MCF 10A (cell line): ENCODE measurements around the gene C4orf50. TPM values are rescaled to one million over a fixed set of nuclear protein-coding genes. Genes with fewer than 3 reads are reported as not detected.

ENCODE experiments used
- BruUV-seq: library from RNA; stranded (reverse); fragments of 400-500 nt; replicated peaks from 2 replicates; lab custom pipeline; 2021; lab: Mats Ljungman, UMichigan
- CTCF ChIA-PET: fragments of 300-600 bp; sonication (Branson Sonifier 250); formaldehyde crosslinking; extraction: SDS; loops from one replicate; lab custom pipeline; 2021; ENCODE audit warnings: antibody characterized with exemption, inconsistent platforms; lab: Yijun Ruan, JAX
- POLR2A ChIA-PET: fragments of 300-600, 350-650 bp; sonication (Branson Sonifier 250); formaldehyde crosslinking; extraction: SDS; loops from one replicate; lab custom pipeline; 2020; ENCODE audit warnings: antibody characterized with exemption, inconsistent platforms; lab: Yijun Ruan, JAX
- DNase-seq: peaks from one replicate; pipeline ENCODE4 v3.0.0-alpha.2; 2018; ENCODE audit not compliant: unreplicated experiment
- H3K27ac Mint-ChIP-seq: one replicate; pipeline ENCODE4 v1.8.0; 2022; ENCODE audit warnings: mild to moderate bottlenecking, low read depth, mixed read lengths; ENCODE audit not compliant: unreplicated experiment
- H3K27me3 Mint-ChIP-seq: one replicate; pipeline ENCODE4 v1.8.0; 2022; ENCODE audit warnings: mixed read lengths; ENCODE audit not compliant: insufficient read depth, unreplicated experiment
- H3K36me3 Mint-ChIP-seq: one replicate; pipeline ENCODE4 v1.8.0; 2022; ENCODE audit warnings: mild to moderate bottlenecking, moderate library complexity, mixed read lengths; ENCODE audit not compliant: insufficient read depth, unreplicated experiment
- H3K4me1 Mint-ChIP-seq: one replicate; pipeline ENCODE4 v1.8.0; 2022; ENCODE audit warnings: mixed read lengths; ENCODE audit not compliant: insufficient read depth, unreplicated experiment
- H3K4me3 Mint-ChIP-seq: one replicate; pipeline ENCODE4 v1.8.0; 2022; ENCODE audit warnings: mild to moderate bottlenecking, moderate library complexity, mixed read lengths; ENCODE audit not compliant: unreplicated experiment
- H3K9me3 Mint-ChIP-seq: one replicate; pipeline ENCODE4 v1.8.0; 2022; ENCODE audit warnings: mixed read lengths; ENCODE audit not compliant: unreplicated experiment
- intact Hi-C: fragments of 100-400 bp; cut with micrococcal nuclease; formaldehyde crosslinking; loops from 2 replicates; pipeline ENCODE4 v1.14.1; 2022
- total RNA-seq: library from RNA; stranded (reverse); gene quantifications from 2 replicates; pipeline ENCODE4 v1.2.3, GENCODE V29; 2022
- TF ChIP-seq, protein P1 (sequence below): fragments of 200-600 bp; IDR thresholded peaks from one replicate; pipeline ENCODE4 v1.8.0; 2022; ENCODE audit warnings: antibody characterized with exemption, mild to moderate bottlenecking; ENCODE audit not compliant: unreplicated experiment

Gene C4orf50
- total RNA-seq, 1 experiment from 2014 or later: not detected

GRCh38 chr4:5959211-5959982 lies 58.8 kb downstream of the C4orf50 start:
- Mint-ChIP-seq H3K27ac (no peak overlapping the region), H3K4me3 (no peak overlapping the region), H3K36me3 (no peaks in the 10 kb centered on the region), H3K4me1 (no peaks in the 10 kb centered on the region), H3K9me3 (no peaks in the 10 kb centered on the region), H3K27me3 (no peaks in the 10 kb centered on the region)
- BruUV-seq: no TSS peak
- TF ChIP-seq, protein P1, sequence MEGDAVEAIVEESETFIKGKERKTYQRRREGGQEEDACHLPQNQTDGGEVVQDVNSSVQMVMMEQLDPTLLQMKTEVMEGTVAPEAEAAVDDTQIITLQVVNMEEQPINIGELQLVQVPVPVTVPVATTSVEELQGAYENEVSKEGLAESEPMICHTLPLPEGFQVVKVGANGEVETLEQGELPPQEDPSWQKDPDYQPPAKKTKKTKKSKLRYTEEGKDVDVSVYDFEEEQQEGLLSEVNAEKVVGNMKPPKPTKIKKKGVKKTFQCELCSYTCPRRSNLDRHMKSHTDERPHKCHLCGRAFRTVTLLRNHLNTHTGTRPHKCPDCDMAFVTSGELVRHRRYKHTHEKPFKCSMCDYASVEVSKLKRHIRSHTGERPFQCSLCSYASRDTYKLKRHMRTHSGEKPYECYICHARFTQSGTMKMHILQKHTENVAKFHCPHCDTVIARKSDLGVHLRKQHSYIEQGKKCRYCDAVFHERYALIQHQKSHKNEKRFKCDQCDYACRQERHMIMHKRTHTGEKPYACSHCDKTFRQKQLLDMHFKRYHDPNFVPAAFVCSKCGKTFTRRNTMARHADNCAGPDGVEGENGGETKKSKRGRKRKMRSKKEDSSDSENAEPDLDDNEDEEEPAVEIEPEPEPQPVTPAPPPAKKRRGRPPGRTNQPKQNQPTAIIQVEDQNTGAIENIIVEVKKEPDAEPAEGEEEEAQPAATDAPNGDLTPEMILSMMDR: no peak
- DNase-seq: no peak
- ChIA-PET POLR2A (no interaction called here), CTCF (interaction anchor here (0.5 to 0.7 kb wide), 2 partner anchors 130 to 471 kb away, joined by 3 to 4 read pairs; no protein-coding TSS in a partner anchor)
- intact Hi-C loops: no loop called here

DNA sequence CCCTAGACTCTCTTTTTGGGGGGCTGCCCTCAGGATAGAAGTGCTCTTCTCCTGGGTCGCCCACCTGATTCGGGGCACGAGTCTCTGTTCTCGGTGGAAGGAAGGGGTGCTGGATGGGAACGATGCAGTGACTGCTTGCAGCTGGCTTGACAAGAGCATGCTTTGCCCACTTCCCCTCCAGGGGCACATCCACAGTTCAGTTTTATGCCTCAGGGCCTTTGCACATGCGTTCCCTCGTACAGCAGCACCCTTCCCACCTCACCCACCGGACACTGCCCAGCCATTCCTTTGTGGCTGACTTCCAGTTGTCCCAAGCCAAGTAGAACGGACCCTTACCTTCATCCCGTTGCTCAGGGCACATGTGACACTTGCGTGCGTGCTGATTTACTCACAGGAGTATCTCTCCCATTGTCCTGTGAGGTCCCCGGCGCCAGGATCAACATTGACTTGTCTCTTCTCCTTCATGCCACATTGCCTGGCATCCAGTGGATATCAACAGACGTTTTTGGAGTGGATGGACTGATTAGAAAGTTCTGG lies 60.0 kb downstream of the C4orf50 start:
- Mint-ChIP-seq H3K4me3 (no peak overlapping the region), H3K27ac (no peak overlapping the region), H3K36me3 (no peaks in the 10 kb centered on the region), H3K4me1 (no peaks in the 10 kb centered on the region), H3K9me3 (no peaks in the 10 kb centered on the region), H3K27me3 (no peaks in the 10 kb centered on the region)
- no peak for DNase-seq
- no TSS peak for BruUV-seq
- intact Hi-C loops: no loop called here
- ChIA-PET CTCF (interaction anchor here (0.6 kb wide), 1 partner anchor 1723 kb away, joined by 3 read pairs; no protein-coding TSS in a partner anchor), POLR2A (no interaction called here)
- TF ChIP-seq, protein P1: no peak

GRCh38 chr4:5957076-5957475 lies 61.2 kb downstream of the C4orf50 start:
- no peaks in the 10 kb centered on the region for H3K4me1 Mint-ChIP-seq
- TF ChIP-seq, protein P1: no peak
- intact Hi-C loops: no loop called here
- peaks cover 3% of the 10 kb centered on the region for H3K9me3 Mint-ChIP-seq
- H3K27ac Mint-ChIP-seq: no peak overlapping the region
- POLR2A ChIA-PET: interaction anchor here (0.6 kb wide), 1 partner anchor 29 kb away, joined by 3 read pairs; no protein-coding TSS in a partner anchor
- DNase-seq: no peak
- CTCF ChIA-PET: no interaction called here
- H3K27me3 Mint-ChIP-seq: no peaks in the 10 kb centered on the region
- H3K4me3 Mint-ChIP-seq: no peak overlapping the region
- no peaks in the 10 kb centered on the region for H3K36me3 Mint-ChIP-seq
- BruUV-seq: no TSS peak

DNA sequence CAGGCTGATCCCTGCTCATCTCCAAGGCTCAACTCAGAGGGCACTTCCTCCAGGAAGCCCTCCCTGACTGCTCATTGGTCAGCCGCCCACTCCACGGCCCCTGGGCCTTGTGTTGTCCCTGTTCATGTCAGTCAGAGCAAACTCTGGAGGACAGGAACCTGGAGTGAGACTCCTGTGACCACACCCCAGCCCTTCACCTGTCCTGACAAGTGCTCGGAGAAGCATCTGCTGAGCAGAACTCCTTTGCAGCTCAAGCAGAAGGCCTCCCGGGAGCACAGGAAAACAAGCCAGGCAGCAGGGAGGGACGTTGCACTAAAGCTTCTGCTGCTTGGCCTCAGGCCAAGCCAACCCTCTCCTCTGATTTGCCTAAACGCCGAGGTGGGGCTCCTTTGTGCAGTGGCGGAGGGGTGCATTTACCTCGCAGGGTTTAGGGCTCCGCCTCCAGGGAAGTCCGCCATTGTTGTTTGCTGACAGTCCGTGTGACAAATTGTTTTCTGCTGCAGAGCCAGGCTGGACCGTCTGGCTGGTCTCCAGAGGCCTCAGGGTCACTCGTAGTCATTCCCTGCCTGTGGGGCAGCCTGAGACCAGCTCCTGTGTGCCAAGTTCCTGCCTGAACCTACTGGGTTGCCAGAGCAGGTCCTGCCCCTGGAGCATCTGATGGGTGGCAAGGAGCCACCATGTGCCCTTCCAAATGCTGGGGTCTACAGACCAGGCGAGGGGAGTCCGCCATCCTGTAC lies 61.8 kb downstream of the C4orf50 start:
- no peaks in the 10 kb centered on the region for H3K36me3 Mint-ChIP-seq

More for the DNA sequence above, 61.8 kb downstream of the C4orf50 start:
- no TSS peak for BruUV-seq
- ChIA-PET CTCF (no interaction called here), POLR2A (interaction anchor here (0.6 kb wide), 1 partner anchor 28 kb away, joined by 3 read pairs; no protein-coding TSS in a partner anchor)
- no peak overlapping the region for H3K27ac Mint-ChIP-seq
- TF ChIP-seq, protein P1: no peak
- no peaks in the 10 kb centered on the region for H3K27me3 Mint-ChIP-seq
- DNase-seq: peak; percentile 3
- no peaks in the 10 kb centered on the region for H3K4me1 Mint-ChIP-seq
- intact Hi-C loops: no loop called here
- H3K9me3 Mint-ChIP-seq: peaks cover 9% of the 10 kb centered on the region
- H3K4me3 Mint-ChIP-seq: no peak overlapping the region
